ENCODE measurements around the gene MXRA7.
"Not testable (repeated sequence)": the region's sequence is repeated elsewhere in the genome, so short reads cannot be mapped to it uniquely, and the experiment has no call there.

MXRA7 gene

GRCh38 chr17:76645481-76645880 is 65.3 kb downstream of the MXRA7 start:
- TF ChIP-seq JUND (IDR thresholded peaks at IDR 0.05; ENCODE audit: low read depth) = no peak
- DNase-seq (ENCODE audit: low read depth in 1 of 2, low spot score in 1 of 2) = peak in 1 of 2 experiments; percentile 87
- in situ Hi-C loops (cut with HindIII; ENCODE audit: low pct_unique_long_range_greater_than_20kb, low sequenced_read_pairs) = no loop called here

- TF ChIP-seq JUND (IDR thresholded peaks at IDR 0.05; ENCODE audit: low read depth) = no peak
- no peak for DNase-seq (ENCODE audit: low read depth in 1 of 2, low spot score in 1 of 2)
- in situ Hi-C loops (cut with HindIII; ENCODE audit: low pct_unique_long_range_greater_than_20kb, low sequenced_read_pairs) = no loop called here
Observed at GRCh38 chr17:76644995-76645394, 65.8 kb downstream of the MXRA7 start.

GRCh38 chr17:76643553-76644148 is 67.1 kb downstream of the MXRA7 start, which contains the start of gene ST6GALNAC1:
Gene ST6GALNAC1, minus strand, starts transcription at chr17:76643757. Its CDS starts 119 bp downstream, at chr17:76643638.
- no peak for DNase-seq (ENCODE audit: low read depth in 1 of 2, low spot score in 1 of 2)
- in situ Hi-C loops (cut with HindIII; ENCODE audit: low pct_unique_long_range_greater_than_20kb, low sequenced_read_pairs) = no loop called here
- no peak for TF ChIP-seq JUND (IDR thresholded peaks at IDR 0.05; ENCODE audit: low read depth)

- TF ChIP-seq JUND (IDR thresholded peaks at IDR 0.05; ENCODE audit: low read depth) = no peak
- in situ Hi-C loops (cut with HindIII; ENCODE audit: low pct_unique_long_range_greater_than_20kb, low sequenced_read_pairs) = no loop called here
- DNase-seq (ENCODE audit: low read depth in 1 of 2, low spot score in 1 of 2) = no peak
Observed at GRCh38 chr17:76642994-76643393, 67.8 kb downstream of the MXRA7 start.

GRCh38 chr17:76642032-76642561 is 68.7 kb downstream of the MXRA7 start:
- no peak for TF ChIP-seq JUND (IDR thresholded peaks at IDR 0.05; ENCODE audit: low read depth)
- in situ Hi-C loops (cut with HindIII; ENCODE audit: low pct_unique_long_range_greater_than_20kb, low sequenced_read_pairs) = no loop called here
- DNase-seq (ENCODE audit: low read depth in 1 of 2, low spot score in 1 of 2) = no peak

GRCh38 chr17:76641501-76641900 is 69.3 kb downstream of the MXRA7 start:
- peak; percentile 45 to 92 for DNase-seq (ENCODE audit: low read depth in 1 of 2, low spot score in 1 of 2)
- in situ Hi-C loops (cut with HindIII; ENCODE audit: low pct_unique_long_range_greater_than_20kb, low sequenced_read_pairs) = no loop called here
- 0 out of 2 replicates have a peak, but pooled peaks have one; percentile 20 for TF ChIP-seq JUND (IDR thresholded peaks at IDR 0.05; ENCODE audit: low read depth)

- no peak for DNase-seq (ENCODE audit: low read depth in 1 of 2, low spot score in 1 of 2)
- TF ChIP-seq JUND (IDR thresholded peaks at IDR 0.05; ENCODE audit: low read depth) = no peak
- in situ Hi-C loops (cut with HindIII; ENCODE audit: low pct_unique_long_range_greater_than_20kb, low sequenced_read_pairs) = no loop called here
Observed at GRCh38 chr17:76640550-76641380, 70.0 kb downstream of the MXRA7 start.

GRCh38 chr17:76638263-76638662 is 72.5 kb downstream of the MXRA7 start:
- no peak for DNase-seq (ENCODE audit: low read depth in 1 of 2, low spot score in 1 of 2)
- in situ Hi-C loops (cut with HindIII; ENCODE audit: low pct_unique_long_range_greater_than_20kb, low sequenced_read_pairs) = no loop called here
- TF ChIP-seq JUND (IDR thresholded peaks at IDR 0.05; ENCODE audit: low read depth) = no peak

- in situ Hi-C loops (cut with HindIII; ENCODE audit: low pct_unique_long_range_greater_than_20kb, low sequenced_read_pairs); DNase-seq (ENCODE audit: low read depth in 1 of 2, low spot score in 1 of 2): not testable (repeated sequence)
Observed at GRCh38 chr17:76636486-76637206, 74.1 kb downstream of the MXRA7 start.

GRCh38 chr17:76635659-76636360 is 75.0 kb downstream of the MXRA7 start:
- TF ChIP-seq JUND (IDR thresholded peaks at IDR 0.05; ENCODE audit: low read depth) = no peak
- in situ Hi-C loops (cut with HindIII; ENCODE audit: low pct_unique_long_range_greater_than_20kb, low sequenced_read_pairs) = no loop called here
- no peak for DNase-seq (ENCODE audit: low read depth in 1 of 2, low spot score in 1 of 2)

- in situ Hi-C loops (cut with HindIII; ENCODE audit: low pct_unique_long_range_greater_than_20kb, low sequenced_read_pairs) = no loop called here
- no peak for TF ChIP-seq JUND (IDR thresholded peaks at IDR 0.05; ENCODE audit: low read depth)
- DNase-seq (ENCODE audit: low read depth in 1 of 2, low spot score in 1 of 2) = no peak
Observed at GRCh38 chr17:76635039-76635438, 75.7 kb downstream of the MXRA7 start.

Data from T47D (cell line).